ENCODE results near the gene SIN3B.

SIN3B gene

GRCh38 chr19:16892436-16892835 is 63.2 kb downstream of the SIN3B start:
- H3K27me3 ChIP-seq (ENCODE audit: insufficient read depth, low read length, poor library complexity, severe bottlenecking): no peaks in the 10 kb centered on the region
- H3K9me2 ChIP-seq (replicated peaks; ENCODE audit: low read depth, low read length): no peaks in the 10 kb centered on the region
- no peaks in the 10 kb centered on the region for H3K36me3 ChIP-seq (ENCODE audit: insufficient read depth, low read length)
- H3K4me2 ChIP-seq (ENCODE audit: low read depth, low read length, poor library complexity, severe bottlenecking): peak overlapping the region; percentile 56
- peaks cover 22% of the 10 kb centered on the region; the same call in 1 of the 2 replicates for H3K79me2 ChIP-seq (ENCODE audit: insufficient read depth, low read length)
- H3K4me1 ChIP-seq (ENCODE audit: insufficient read depth, low read length, poor library complexity, severe bottlenecking): peaks cover 61% of the 10 kb centered on the region
- peak overlapping the region; percentile 61 for H3K9ac ChIP-seq (ENCODE audit: low read depth, low read length, poor library complexity, severe bottlenecking)
- no peaks in the 10 kb centered on the region for H3F3A ChIP-seq (ENCODE audit: low read depth)
- no peaks in the 10 kb centered on the region for H3K9me3 ChIP-seq (ENCODE audit: insufficient read depth, low read depth, low read length)
- no peak for TF ChIP-seq EZH2phosphoT487 (IDR thresholded peaks at IDR 0.05; ENCODE audit: borderline replicate concordance)
- TF ChIP-seq CTCF (conservative IDR thresholded peaks at IDR 0.05; ENCODE audit: low read length): no peak
- peak overlapping the region; percentile 20 for H3K4me3 ChIP-seq (ENCODE audit: low read length, poor library complexity, severe bottlenecking)
- no peaks in the 10 kb centered on the region for H4K20me1 ChIP-seq (ENCODE audit: insufficient read depth, low read length, poor library complexity, severe bottlenecking)
- H2AFZ ChIP-seq (ENCODE audit: low read length): no peak overlapping the region

GRCh38 chr19:16892868-16893685 is 63.9 kb downstream of the SIN3B start:
- H3F3A ChIP-seq (ENCODE audit: low read depth): no peaks in the 10 kb centered on the region
- H3K27me3 ChIP-seq (ENCODE audit: insufficient read depth, low read length, poor library complexity, severe bottlenecking): no peaks in the 10 kb centered on the region
- peak overlapping the region; percentile 56 for H3K4me2 ChIP-seq (ENCODE audit: low read depth, low read length, poor library complexity, severe bottlenecking)
- no peak for TF ChIP-seq EZH2phosphoT487 (IDR thresholded peaks at IDR 0.05; ENCODE audit: borderline replicate concordance)
- TF ChIP-seq CTCF (conservative IDR thresholded peaks at IDR 0.05; ENCODE audit: low read length): no peak
- H3K4me1 ChIP-seq (ENCODE audit: insufficient read depth, low read length, poor library complexity, severe bottlenecking): peaks cover 55% of the 10 kb centered on the region
- H3K9me3 ChIP-seq (ENCODE audit: insufficient read depth, low read depth, low read length): no peaks in the 10 kb centered on the region
- H4K20me1 ChIP-seq (ENCODE audit: insufficient read depth, low read length, poor library complexity, severe bottlenecking): no peaks in the 10 kb centered on the region
- H3K9me2 ChIP-seq (replicated peaks; ENCODE audit: low read depth, low read length): no peaks in the 10 kb centered on the region
- H3K79me2 ChIP-seq (ENCODE audit: insufficient read depth, low read length): peaks cover 22% of the 10 kb centered on the region; the same call in 1 of the 2 replicates
- H3K36me3 ChIP-seq (ENCODE audit: insufficient read depth, low read length): no peaks in the 10 kb centered on the region
- no peak overlapping the region for H2AFZ ChIP-seq (ENCODE audit: low read length)
- H3K4me3 ChIP-seq (ENCODE audit: low read length, poor library complexity, severe bottlenecking): peak overlapping the region; percentile 20
- peak overlapping the region; percentile 61 for H3K9ac ChIP-seq (ENCODE audit: low read depth, low read length, poor library complexity, severe bottlenecking)

- no peaks in the 10 kb centered on the region for H4K20me1 ChIP-seq (ENCODE audit: insufficient read depth, low read length, poor library complexity, severe bottlenecking)
- H3K4me3 ChIP-seq (ENCODE audit: low read length, poor library complexity, severe bottlenecking): no peak overlapping the region
- H3K9me2 ChIP-seq (replicated peaks; ENCODE audit: low read depth, low read length): no peaks in the 10 kb centered on the region
- H3K36me3 ChIP-seq (ENCODE audit: insufficient read depth, low read length): no peaks in the 10 kb centered on the region
- no peak overlapping the region for H2AFZ ChIP-seq (ENCODE audit: low read length)
- no peaks in the 10 kb centered on the region for H3F3A ChIP-seq (ENCODE audit: low read depth)
- H3K9ac ChIP-seq (ENCODE audit: low read depth, low read length, poor library complexity, severe bottlenecking): peak overlapping the region; percentile 61
- no peak overlapping the region for H3K4me2 ChIP-seq (ENCODE audit: low read depth, low read length, poor library complexity, severe bottlenecking)
- peaks cover 22% of the 10 kb centered on the region; the same call in 1 of the 2 replicates for H3K79me2 ChIP-seq (ENCODE audit: insufficient read depth, low read length)
- TF ChIP-seq EZH2phosphoT487 (IDR thresholded peaks at IDR 0.05; ENCODE audit: borderline replicate concordance) (no peak), CTCF (conservative IDR thresholded peaks at IDR 0.05; ENCODE audit: low read length) (no peak)
- H3K27me3 ChIP-seq (ENCODE audit: insufficient read depth, low read length, poor library complexity, severe bottlenecking): no peaks in the 10 kb centered on the region
- peaks cover 49% of the 10 kb centered on the region for H3K4me1 ChIP-seq (ENCODE audit: insufficient read depth, low read length, poor library complexity, severe bottlenecking)
- H3K9me3 ChIP-seq (ENCODE audit: insufficient read depth, low read depth, low read length): no peaks in the 10 kb centered on the region
Measured at GRCh38 chr19:16893686-16893989, 64.4 kb downstream of the SIN3B start.

All from Loucy (cell line).